HUES6 (cell line): ENCODE data around the gene COG8.

Experiments
- H3K27ac ChIP-seq: 2 replicates; pipeline ENCODE4 v1.7.0; 2013; ENCODE audit warnings: low read depth, mild to moderate bottlenecking, low read length, inconsistent platforms
- H3K27me3 ChIP-seq: 2 replicates; pipeline ENCODE4 v1.6.1; 2013; ENCODE audit warnings: low read length; ENCODE audit not compliant: control insufficient read depth, insufficient read depth
- H3K36me3 ChIP-seq: 2 replicates; pipeline ENCODE4 v1.6.1; 2013; ENCODE audit warnings: low read length; ENCODE audit not compliant: control insufficient read depth, insufficient read depth
- H3K4me1 ChIP-seq: 2 replicates; pipeline ENCODE4 v1.6.1; 2013; ENCODE audit warnings: low read length; ENCODE audit not compliant: control insufficient read depth, insufficient read depth
- H3K4me3 ChIP-seq: 2 replicates; pipeline ENCODE4 v1.5.1; 2013; ENCODE audit warnings: low read depth, low read length
- H3K9ac ChIP-seq: one replicate; pipeline ENCODE4 v1.6.1; 2013; ENCODE audit warnings: mild to moderate bottlenecking, low read length
- H3K9me3 ChIP-seq: 2 replicates; pipeline ENCODE4 v1.6.1; 2013; ENCODE audit warnings: low read depth, low read length; ENCODE audit not compliant: control insufficient read depth, insufficient read depth

Gene COG8

DNA sequence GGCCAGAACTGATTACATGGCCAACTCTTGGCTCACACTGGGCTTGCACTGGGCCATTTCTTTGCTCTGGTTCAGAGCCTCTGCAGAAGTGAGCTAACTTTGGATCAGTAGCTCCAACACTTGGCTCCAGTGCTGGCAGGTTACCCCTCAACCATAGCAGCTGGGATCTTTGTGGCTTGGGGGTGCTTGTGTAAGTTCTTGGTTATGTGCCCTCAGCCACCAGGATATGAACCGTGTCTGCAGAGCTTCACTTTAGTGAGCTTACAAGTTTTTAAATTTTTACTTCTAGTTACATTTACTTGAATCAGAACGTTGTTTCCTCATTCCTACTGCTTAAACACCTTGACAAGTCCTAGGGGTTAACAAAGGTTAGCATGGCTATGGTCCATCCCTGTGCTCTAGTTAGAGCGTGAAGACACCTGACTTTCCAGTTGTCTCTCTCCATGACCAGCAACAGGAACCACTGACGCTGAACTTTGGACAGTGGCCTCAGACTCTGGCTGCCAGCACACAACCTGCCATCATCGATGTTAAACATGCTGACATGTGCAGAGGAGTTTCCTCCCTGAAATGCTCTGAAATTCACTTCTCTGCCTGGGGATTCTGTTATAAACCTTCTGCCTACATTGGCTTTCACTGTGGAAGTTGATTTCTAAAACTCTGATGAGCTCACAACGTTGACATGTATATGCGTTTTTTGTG, 13.0 kb downstream of the COG8 start:
- Histone ChIP-seq H3K9me3 (no peaks in the 10 kb centered on the region), H3K27ac (no peak overlapping the region), H3K4me1 (peaks cover 13% of the 10 kb centered on the region), H3K9ac (no peak overlapping the region), H3K27me3 (no peaks in the 10 kb centered on the region), H3K36me3 (peaks cover 74% of the 10 kb centered on the region), H3K4me3 (no peak overlapping the region)

DNA sequence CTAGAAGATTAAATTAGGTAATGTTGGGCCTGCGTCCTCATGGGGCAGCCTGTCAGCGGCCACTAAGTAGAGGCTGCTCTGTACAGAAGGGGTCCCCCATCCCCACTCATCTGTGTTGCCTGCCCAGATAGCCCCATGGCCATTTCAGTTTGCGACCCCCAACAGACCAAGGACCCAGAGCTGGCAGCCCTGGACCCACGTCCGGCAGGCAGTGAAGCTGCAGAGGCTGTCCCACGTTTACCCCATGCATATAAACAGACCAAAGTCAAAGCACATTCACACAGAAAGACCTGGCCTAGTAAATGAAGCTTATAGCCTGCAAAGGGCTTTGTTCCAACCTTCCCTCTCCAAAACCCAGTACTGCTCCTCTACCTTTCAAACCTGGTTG, 13.6 kb downstream of the COG8 start:
- Histone ChIP-seq H3K4me1 (peaks cover 13% of the 10 kb centered on the region), H3K9ac (no peak overlapping the region), H3K27me3 (no peaks in the 10 kb centered on the region), H3K9me3 (no peaks in the 10 kb centered on the region), H3K36me3 (peaks cover 80% of the 10 kb centered on the region), H3K27ac (no peak overlapping the region), H3K4me3 (no peak overlapping the region)

DNA sequence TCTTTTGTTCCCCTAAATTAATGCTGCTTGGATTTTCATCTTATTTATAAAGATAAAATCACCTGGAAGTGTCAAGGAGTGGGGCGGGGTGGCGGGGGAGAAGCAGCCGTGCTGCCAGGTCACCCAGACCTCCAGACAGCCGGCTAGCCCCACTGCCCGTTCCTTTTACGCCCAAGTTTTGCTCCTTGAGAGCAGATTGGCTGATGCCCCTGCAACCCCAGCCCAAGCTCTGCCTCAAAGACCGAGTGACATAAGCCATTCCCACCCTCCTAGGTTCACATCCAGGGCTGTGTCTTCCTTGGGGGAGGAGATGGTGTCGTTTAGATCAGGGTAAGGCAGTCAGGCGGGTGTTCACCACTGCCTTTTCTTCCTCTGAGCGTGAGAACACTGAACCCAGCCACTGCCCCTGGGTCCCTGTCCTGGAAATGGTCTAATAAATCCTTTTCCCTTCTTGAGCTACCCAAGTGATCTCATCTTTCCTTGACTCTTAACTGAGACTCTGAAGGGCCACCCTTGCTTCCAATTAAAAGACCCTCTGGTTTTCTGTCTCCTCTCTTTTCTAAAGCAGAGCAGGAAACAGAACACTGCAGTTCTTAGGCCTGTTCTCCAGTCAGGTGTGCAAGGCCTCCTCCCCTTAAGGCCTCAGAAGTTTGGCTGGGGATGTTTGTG, 14.6 kb downstream of the COG8 start:
- H3K4me3 ChIP-seq, result no peak overlapping the region
- H3K36me3 ChIP-seq, result peaks cover 90% of the 10 kb centered on the region
- H3K27me3 ChIP-seq, result no peaks in the 10 kb centered on the region
- H3K27ac ChIP-seq, result no peak overlapping the region
- peaks cover 13% of the 10 kb centered on the region for H3K4me1 ChIP-seq
- no peak overlapping the region for H3K9ac ChIP-seq
- H3K9me3 ChIP-seq, result no peaks in the 10 kb centered on the region

- H3K27ac ChIP-seq, result no peak overlapping the region
- no peaks in the 10 kb centered on the region for H3K9me3 ChIP-seq
- H3K36me3 ChIP-seq, result peaks cover 96% of the 10 kb centered on the region
- no peak overlapping the region for H3K9ac ChIP-seq
- no peaks in the 10 kb centered on the region for H3K27me3 ChIP-seq
- peaks cover 10% of the 10 kb centered on the region for H3K4me1 ChIP-seq
- H3K4me3 ChIP-seq, result no peak overlapping the region
Observed at GRCh38 chr16:69324013-69324531, 15.3 kb downstream of the COG8 start.

- peaks cover 96% of the 10 kb centered on the region for H3K36me3 ChIP-seq
- peaks cover 4% of the 10 kb centered on the region; the same call in 1 of the 2 replicates for H3K4me1 ChIP-seq
- no peak overlapping the region for H3K27ac ChIP-seq
- no peaks in the 10 kb centered on the region for H3K27me3 ChIP-seq
- no peaks in the 10 kb centered on the region for H3K9me3 ChIP-seq
- H3K9ac ChIP-seq, result no peak overlapping the region
- no peak overlapping the region for H3K4me3 ChIP-seq
Observed at GRCh38 chr16:69323415-69323814, 15.9 kb downstream of the COG8 start.

GRCh38 chr16:69322343-69322742, 17.0 kb downstream of the COG8 start:
- Histone ChIP-seq H3K27me3 (no peaks in the 10 kb centered on the region), H3K27ac (no peak overlapping the region), H3K9me3 (no peaks in the 10 kb centered on the region), H3K4me1 (no peaks in the 10 kb centered on the region), H3K9ac (no peak overlapping the region), H3K4me3 (no peak overlapping the region), H3K36me3 (peaks cover 91% of the 10 kb centered on the region)

GRCh38 chr16:69321080-69321479, 18.3 kb downstream of the COG8 start:
- Histone ChIP-seq H3K9me3 (no peaks in the 10 kb centered on the region), H3K27me3 (no peaks in the 10 kb centered on the region), H3K4me1 (no peaks in the 10 kb centered on the region), H3K4me3 (no peak overlapping the region), H3K27ac (no peak overlapping the region), H3K9ac (no peak overlapping the region), H3K36me3 (peaks cover 92% of the 10 kb centered on the region)

DNA sequence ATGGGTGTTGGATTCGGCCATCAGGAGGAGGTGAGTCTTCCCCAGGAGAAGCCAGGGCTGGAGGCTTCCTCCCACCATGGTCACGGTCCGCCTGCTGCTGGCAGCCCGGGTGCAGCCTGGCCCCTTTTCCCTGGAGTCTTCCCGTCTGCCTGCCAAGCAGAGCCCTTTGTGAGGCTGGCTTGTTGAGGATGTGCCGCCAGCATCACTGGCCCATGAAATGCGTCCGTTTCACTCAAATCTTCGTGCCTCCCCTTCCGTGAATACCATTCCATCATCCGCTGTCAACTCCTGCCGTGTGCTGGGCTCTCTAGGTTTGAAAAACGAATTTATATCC, 18.7 kb downstream of the COG8 start:
- no peak overlapping the region for H3K27ac ChIP-seq
- H3K9ac ChIP-seq, result no peak overlapping the region

GRCh38 chr16:69319826-69320739, 19.3 kb downstream of the COG8 start:
- Histone ChIP-seq H3K4me3 (no peak overlapping the region), H3K27me3 (no peaks in the 10 kb centered on the region), H3K4me1 (no peaks in the 10 kb centered on the region), H3K36me3 (peaks cover 94% of the 10 kb centered on the region), H3K9me3 (no peaks in the 10 kb centered on the region), H3K9ac (no peak overlapping the region), H3K27ac (no peak overlapping the region)

More for the DNA sequence above, 18.7 kb downstream of the COG8 start:
- no peaks in the 10 kb centered on the region for H3K4me1 ChIP-seq
- H3K4me3 ChIP-seq, result no peak overlapping the region
- no peaks in the 10 kb centered on the region for H3K27me3 ChIP-seq
- H3K9me3 ChIP-seq, result no peaks in the 10 kb centered on the region
- H3K36me3 ChIP-seq, result peaks cover 92% of the 10 kb centered on the region

- no peaks in the 10 kb centered on the region for H3K9me3 ChIP-seq
- no peaks in the 10 kb centered on the region for H3K4me1 ChIP-seq
- no peaks in the 10 kb centered on the region for H3K27me3 ChIP-seq
- peaks cover 93% of the 10 kb centered on the region for H3K36me3 ChIP-seq
- H3K9ac ChIP-seq, result no peak overlapping the region
- no peak overlapping the region for H3K27ac ChIP-seq
- no peak overlapping the region for H3K4me3 ChIP-seq
Observed at GRCh38 chr16:69319381-69319780, 20.0 kb downstream of the COG8 start.

DNA sequence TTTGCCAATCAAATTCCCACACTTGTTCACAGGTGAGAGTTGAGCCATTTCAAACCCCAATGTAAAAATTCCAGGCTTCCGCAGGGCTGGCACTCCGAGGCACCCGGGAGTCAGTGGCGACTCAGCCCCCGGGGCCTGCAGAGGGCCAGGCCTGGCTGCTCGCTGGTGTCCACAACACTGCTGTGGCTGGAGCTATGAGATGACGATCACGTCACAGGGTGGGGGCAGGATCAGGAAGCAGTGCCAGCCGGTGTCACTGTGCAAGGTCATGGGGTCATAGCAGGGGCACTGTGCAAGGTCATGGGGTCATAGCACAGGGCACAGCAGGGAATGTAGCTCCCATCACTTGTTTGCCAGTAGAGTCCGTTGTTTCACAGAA, 20.5 kb downstream of the COG8 start:
- Histone ChIP-seq H3K9me3 (no peaks in the 10 kb centered on the region), H3K27ac (no peak overlapping the region), H3K27me3 (no peaks in the 10 kb centered on the region), H3K4me3 (no peak overlapping the region), H3K36me3 (peaks cover 92% of the 10 kb centered on the region), H3K9ac (no peak overlapping the region), H3K4me1 (no peaks in the 10 kb centered on the region)
